GM21390 (cell line): Measurements from ENCODE around the gene SLC7A5.
"Not testable (repeated sequence)": the region's sequence is repeated elsewhere in the genome, so short reads cannot be mapped to it uniquely, and the experiment has no call there.

ENCODE experiments used
- ATAC-seq: cut with Tn5 transposase; IDR thresholded peaks from one replicate; pipeline ENCODE4 v1.9.1; 2021; ENCODE audit not compliant: unreplicated experiment

Gene SLC7A5

DNA sequence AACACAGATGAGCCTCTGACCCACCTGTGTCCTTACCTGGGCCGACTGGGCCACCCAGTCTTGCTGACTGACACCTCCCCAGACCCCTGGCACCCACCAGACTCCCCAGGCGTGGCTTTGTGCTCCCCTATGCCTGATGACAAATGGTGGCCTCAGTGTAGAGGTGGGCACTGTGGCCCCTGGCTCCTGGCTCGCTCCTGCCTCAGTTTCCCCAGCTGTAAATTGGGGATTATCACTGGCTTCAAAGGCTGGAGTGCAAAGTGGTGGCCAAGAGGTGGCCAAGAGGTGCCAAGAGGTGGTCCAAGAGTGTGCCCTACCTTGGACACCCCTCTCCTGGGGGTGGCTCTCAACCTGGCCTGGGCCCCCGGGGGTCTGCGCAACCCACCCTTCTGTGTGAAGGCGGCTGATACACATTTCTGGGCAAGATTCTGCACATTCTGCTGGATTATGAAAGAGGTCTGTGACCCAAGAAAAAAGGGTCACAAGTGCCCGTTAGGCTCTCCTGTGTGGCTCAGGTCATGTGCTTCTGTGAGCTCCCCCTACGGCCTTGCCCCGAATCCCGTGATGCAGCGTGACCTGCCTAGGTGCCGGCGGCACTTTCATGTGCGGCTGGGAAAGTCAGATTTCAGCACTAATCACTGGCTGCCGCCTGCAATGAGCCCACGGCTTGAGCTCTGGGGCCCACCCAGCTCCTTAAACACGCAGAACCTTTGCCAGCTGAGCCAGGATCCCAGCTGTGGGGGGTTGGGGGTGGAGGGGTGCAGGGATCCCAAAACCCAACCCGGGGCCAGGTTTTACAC, 7.8 kb downstream of the SLC7A5 start:
- not testable (repeated sequence) for ATAC-seq

DNA sequence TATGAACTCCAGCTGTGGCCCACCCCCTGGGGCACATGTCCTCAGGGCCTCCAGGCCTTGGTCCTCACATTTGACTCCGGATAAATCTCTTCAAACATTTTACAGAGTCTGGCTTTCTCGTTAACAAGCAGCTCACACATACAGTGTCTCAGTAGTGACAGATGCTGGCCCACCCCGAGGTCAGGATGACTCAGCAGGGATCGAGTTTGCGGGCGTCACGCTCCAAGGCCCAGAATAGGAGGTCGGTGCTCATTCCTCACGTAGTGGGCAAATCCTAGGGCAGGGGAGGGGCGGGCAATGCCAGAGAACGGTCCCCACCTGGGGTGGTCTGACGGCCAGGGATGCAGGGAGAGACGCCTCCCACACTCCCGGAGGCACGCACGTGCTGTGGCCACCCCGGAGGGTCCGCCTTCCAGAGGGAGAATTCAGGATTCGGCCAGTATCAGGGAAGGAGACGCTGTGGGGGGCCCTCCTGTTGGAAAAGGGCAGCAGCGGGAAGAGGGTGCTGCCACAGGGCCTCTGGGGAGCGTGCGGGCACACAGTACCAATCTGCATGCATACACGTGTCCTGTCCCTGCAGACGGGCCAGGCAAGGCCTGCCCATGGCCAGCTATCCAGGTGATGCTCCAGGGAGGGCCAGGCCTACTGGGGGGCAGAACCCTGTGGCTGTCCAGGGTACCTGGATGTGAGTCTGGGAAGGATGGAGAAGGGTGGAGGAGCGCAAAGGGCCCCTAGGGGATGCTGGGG, 8.6 kb downstream of the SLC7A5 start:
- ATAC-seq, result no peak

DNA sequence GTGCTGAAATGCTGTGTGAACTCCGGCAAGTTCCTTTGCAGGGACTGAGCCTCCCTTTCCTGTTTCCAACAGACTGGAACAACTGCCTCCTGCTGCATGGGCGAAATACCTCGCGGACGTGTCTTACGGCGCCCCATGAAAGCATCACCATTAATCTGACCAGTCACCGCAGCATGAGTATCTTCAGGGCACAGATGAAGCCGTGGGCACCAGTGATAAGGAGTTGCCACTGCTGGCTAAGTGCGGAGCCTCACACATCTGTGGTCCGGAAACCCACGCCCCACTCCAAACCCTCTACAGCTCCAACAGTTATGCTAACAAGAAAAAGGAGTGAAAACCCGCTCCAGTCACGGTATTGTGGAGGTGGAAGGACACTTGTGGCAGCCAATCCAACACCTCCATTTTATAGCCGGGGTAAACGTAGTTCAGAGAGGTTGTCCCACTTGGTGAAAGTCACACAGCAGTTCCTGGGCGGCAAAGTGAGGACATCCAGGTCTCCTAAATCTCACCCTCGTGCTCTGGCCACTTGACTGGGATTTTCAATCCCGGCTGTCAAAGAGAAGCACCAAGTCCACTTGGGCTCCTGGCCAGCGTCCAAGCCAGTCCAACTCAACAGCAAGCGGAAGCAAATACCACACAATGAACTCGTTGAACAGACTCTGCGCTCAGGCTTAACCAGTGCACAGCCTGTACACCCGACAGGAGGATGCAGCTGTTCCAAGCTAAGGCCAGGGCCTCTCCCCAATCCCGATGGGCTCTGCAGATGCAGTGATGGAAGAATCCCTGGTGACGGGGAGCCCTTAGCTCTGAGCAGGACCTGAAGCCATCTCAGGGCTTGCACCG, 10.9 kb downstream of the SLC7A5 start:
- not testable (repeated sequence) for ATAC-seq

DNA sequence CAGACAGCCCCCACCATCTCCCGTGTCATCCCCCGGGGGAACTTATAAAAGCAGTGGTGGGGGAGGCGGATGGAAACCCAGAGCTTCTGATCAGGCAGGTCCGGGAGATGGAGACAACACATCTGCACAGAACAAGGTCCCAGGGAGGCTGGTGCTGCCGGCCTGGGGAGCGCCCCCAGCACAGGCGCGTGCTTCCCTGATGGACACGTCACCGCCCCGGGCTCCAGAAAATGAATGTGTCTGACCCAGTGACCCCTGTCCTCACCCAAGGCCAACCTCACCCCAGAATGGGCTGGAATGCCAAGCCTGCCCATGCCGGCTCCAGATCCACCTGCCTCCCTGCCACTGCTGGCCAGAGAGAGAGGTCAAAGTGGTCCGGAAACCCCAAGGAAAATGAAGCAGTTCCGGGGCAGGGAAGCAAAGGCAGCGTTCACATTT, 12.5 kb downstream of the SLC7A5 start:
- no peak for ATAC-seq

DNA sequence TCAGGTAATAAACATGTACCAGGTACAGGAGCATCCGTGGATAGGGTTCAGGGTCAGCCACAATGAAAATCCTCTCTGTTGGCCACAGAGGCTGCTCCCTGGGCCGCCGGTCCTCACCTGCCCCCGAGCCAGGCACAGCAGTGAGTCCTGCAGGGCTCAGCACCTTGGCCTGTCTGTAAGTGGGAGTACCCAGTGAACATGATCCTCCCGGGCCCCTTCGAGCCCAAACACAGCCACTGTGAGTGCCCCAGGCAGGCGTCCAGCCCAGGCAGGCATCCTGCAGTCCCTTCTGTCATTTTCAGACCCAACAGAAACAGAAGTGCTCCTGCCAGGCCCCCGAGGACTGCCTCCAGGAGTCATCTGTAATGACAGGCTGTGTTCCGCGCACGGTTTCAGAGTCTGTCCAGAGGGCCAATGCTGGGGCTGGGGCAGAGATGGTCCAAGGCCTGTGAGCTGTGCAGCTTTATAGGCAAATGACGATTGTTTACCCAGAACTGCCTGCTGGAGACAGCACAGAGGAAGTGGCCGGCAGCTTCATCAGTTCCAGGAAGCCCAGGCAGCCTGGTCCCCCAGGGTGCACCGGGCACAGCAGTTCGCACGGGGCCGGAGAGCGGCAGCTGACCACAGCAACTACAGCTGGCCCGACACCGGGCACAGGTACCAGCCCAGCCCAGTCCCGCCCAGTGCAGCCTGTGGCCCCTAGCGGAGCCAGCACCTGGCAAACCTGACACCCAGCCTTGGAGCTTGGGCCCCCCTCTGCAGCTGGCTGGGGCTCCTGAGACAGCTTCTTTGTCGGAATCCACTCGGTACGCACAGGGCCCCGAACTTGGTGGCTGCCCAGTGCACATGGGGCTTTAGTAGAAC, 13.2 kb downstream of the SLC7A5 start:
- ATAC-seq, result no peak

DNA sequence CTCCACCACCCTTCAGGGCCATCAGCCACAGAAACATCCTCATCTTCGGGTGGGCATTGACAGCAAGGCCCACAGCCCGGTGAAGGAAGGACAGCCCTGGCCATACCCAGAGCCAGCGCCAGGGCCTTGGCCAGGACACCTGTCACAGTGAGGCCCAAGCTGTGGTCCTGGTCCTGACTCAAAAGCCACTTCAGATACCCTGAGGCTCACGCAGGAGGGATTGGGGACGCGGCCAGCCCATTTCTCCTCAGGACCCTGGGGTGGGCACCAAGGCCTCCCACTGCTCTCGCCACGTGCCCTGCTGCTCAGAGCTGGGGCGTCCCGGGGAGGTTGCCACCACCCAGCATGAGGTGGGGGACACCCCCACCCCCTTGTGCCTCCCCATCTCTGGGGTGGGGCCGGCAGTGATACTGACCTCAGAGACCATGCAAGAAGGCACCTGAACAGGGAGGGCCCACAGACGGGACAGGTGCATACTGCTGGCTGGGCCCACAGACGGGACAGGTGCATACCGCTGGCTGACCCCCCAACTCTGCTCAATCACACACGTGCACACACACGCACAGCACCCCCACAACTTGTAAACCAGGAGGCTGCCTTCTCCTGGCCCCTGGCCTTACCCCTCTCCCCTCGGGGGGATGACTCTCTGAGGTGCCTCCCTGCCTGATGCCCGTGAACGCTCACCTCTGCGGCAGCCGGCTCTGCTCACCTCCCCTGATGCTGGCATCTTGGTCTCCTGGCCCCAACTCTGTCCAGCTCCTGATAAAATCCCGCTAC, 14.2 kb downstream of the SLC7A5 start:
- no peak for ATAC-seq

DNA sequence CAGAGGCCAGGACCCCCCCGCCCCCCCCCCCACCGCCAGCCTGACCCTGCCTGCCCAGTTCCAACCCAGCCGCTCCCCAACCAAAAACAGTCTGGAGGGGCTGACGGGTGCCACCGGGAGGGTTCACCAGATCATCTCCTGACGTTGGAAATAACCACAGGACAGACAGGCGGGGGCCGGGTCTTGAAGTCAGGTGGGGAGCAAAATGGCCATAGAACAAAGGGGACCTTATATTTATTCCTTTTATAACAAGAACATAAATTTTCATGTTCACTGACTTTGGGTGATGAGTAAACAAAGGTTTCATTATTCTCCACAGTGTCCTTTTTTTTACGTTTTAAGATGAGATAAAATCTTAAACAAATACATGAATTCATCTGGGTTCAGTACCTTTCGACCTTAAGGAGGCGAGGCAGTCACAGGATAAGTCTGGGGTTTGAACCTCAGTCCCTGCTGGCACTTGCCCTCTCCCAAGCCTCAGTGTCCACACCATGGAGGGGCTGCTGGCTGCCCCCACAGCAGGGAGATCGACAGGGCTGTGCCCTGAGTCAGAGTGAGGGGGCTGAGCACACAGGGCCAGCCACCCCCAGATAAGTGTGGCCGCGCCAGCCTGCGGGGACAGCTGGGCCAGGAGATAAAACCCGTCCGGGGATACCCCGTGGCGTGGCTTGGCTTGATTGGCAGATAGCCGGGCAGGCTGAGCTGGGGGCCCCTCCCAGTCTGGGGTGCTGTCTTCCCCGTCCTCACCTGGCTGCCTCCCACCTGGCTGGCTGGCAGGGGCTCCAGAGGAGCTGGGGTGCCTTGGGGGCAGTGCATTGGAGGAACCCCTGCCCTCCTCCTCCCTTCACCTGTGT, 15.0 kb downstream of the SLC7A5 start:
- no peak for ATAC-seq

DNA sequence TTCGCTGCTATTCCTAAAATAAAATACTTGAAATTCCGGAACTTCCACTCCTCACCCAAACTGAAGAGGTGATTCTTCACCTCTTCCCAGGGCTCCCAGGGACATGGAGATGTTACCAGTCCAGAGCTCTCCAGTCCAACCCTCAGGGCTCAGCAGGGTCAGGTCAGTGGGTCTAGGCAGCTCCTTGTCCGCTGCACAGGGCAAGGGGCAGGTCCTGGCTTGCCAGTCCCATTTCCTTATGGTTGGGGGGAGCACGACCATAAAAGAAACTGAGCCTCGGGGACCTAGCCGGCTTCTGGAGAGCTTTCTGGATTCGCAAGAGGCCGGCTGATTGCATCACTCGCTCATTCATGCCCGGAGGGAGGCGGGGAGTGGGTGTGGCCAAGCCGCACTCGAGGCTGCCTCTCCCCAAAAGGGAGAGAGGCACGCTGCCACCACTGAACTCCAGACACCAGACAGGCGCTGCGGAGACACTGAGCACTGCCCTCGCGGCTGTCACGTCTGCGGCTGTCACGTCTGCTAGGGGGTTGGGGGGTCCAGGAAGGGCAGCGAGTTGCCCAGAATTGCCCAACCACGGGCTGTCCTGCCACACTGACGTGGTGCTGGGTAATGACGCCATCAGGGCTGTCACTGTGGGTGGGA, 15.8 kb downstream of the SLC7A5 start:
- ATAC-seq, result peak; percentile 68

DNA sequence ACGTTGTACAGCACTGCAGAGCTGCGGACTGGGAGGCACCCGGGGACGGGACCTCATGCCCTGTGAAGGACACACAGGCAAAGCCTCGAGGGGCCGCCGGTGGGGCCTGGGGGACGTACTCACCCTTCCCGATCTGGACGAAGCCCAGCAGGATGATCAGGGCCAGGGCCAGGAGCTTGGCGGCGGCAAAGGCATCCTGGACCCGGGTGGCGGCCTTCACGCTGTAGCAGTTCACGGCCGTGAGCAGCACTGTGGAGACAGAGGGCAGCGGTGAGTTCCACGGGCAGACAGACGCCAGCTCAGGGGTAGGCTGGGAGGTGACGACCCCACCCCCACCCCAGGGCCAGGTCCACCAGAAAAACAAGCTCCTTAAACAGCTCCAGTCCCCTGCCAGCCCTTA, 17.7 kb downstream of the SLC7A5 start:
- ATAC-seq, result no peak

DNA sequence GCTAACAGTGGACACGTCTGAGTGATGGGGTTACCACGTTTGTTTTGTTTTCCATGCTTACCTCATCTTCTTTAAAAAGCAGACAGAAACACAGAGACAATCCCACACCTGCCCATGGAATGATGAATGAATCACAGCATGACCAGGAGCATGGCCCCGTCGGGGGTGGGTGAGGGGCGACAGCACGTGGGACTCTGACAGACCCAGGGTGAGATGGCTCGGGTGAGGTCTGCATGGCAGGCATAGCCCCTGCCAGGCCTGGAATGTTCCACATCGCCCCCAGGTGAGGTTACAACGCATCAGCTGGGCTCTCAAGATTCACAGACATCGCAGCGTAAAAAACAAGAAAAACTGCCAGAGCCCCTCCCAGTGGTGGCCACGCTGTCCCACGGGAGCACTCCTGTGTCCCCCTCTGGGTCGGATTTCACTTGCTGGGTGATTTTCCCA, 18.1 kb downstream of the SLC7A5 start:
- no peak for ATAC-seq

DNA sequence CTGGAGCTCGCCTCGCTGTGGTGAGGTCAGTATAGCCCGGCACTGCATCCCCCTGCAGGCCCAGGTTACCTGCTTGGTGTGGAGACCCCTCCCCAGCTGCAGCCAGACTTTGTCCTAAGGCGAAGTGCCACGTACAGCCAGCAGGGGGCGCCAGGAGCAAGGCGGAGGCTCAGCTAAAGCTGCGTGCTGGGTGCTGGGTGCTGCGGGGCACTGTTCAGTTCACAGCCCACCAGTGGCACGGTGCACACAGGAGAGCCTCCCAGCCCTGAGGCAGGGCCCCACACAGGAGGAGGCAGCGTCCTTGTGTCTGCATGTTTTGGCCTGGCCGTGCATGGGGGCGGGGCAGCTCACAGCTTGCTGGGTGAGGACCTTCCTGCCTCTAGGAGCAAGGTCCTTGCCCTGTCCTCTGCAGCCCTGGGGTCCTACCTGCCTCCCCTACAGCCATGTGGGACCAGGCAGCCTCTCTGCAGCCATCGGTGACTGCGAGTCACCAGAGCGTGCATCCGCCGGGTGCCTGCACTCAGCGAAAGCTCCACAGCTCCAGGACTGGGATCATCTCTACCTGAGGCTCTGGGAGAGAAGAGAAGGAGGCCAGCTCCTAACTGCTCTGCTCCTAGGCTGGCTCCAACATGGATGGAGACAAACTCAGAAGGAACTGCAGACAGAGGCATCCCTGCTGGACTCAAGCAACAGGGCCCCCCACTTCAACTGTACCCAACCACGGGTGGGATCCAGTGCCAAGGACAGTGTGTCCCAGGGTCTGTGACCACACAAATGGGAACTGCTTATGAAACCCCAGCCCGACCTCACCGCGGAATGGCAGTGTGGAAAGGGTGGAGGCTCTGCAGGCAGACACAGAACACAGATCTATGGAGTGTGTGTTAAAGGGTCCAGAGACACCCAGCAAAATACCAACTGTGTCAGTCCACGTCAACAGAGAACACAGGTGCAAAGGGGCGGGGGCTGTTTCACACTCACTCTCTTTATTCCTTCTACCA, 19.0 kb downstream of the SLC7A5 start:
- no peak for ATAC-seq

DNA sequence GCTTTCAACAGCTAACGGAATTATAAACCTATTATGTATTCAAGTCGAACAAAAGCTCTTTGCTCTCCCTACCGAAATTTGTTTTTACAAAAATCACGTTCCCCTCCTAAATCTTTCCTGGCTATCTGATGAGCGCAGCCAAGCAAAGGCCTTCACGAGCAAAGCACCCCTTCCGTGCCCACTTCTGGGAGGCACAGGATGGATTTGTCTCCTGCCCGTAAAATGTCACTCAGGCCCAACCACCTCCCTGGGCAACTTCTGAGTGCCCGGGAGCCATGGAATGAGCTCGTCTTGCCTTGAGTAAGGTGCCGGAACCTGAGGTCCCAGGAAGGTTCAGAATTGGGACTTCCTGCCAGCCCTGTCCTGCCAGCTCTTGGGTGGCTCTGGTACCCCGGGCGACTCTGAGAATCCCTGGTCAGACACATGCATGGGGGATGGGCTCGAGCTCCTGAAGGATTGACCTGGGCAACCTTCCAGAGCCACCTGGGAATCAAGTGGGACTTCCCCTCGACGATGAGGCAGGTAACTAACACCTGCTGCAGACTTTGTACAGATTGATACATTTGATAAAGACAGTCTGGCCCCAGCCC, 19.8 kb downstream of the SLC7A5 start:
- ATAC-seq, result no peak

DNA sequence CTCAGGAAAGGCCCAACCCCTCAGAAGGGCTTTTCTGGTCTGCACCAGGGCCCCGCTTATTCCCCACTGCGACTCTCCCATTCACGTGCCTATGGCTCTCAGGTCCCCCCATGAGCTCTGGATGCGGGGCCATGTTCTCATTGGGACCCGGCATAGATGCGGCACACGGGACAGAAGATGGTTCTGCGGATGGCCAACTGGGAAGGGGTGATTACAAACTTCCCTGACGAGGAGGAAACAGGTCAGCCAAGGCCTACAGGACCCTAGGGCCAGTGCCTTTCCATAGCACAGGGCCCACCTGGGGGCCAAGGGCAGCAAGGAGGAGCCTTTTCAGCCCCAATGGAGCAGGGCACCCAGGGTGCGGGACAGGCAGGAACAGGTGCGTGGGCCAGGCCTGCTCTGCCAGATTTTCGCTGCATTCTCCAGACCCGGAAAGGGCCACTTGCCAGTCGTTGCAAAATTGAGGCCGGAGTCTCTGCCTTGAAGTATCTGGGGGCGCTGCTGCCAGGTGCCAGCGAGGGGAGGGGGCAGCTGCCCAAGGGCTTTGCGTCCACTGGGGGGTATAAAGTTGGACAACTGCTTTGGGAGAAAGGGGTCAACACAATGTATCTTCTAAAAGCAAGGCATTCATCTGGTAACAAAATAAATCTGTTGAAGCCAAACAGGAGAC, 20.5 kb downstream of the SLC7A5 start:
- ATAC-seq, result no peak

DNA sequence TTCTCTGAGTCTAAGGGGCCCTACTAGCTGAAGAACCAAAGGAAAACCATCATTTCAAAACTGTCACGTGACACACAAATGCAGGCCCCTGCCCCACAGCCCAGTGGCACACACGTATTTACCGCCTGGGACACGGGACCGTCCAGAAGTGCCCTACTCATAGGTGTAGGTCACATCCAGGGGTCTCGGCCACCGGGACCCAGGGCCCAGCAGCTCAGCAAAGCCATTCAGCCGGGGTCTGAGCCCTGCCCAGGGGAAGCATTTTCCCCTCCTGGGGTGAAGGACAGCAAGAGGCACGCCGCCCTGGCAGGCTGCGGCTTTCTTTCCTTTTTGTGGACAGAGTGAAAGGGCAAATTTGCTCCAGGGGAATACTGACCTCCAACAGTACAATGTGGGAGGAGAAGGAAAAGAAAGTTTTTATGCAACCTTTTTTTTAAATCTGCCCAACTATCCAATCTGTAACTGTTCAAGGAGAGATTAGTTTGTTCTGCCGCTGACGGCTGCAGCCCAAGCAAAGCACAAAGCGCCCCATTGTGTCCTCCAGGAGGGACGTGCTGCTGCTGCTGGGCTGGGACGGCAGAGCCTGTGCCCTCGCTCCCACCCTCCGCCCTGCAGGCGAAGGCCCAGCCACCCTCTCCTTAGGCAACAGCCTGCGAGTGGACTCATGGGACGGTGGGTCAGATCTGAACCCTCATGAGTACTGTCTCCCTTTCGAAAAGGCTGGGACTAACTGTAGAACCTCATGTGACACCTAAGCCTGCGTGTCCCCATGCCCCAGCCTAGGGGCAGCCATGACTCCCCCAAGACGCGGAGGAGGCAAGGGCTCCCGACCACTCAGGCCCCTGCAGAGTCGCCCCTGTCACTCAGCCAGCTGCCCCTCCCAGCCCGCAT, 21.3 kb downstream of the SLC7A5 start:
- ATAC-seq, result no peak

DNA sequence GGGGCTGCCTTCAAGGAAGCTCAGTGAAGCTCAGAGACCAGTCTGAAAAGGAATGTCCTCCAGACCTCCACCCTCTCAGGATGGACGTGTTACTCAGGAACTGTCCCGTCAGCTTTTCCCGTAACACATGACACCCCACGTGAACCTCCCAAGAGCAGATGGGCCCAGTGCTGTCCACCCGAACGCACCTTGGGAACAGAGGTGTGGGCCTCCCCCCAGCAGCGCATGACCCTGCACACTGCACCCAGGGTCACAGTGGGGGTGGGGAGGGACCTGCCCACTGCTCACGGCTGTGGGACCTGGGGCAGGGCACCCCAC, 21.9 kb downstream of the SLC7A5 start:
- ATAC-seq, result no peak
